ENCODE data around the gene C20orf96. TPM values are rescaled to one million over a fixed set of nuclear protein-coding genes. Genes with fewer than 3 reads are reported as not detected.
"Not testable (repeated sequence)": the region's sequence is repeated elsewhere in the genome, so short reads cannot be mapped to it uniquely, and the experiment has no call there.

Gene C20orf96
- total and polyA plus RNA-seq, 9 donors = 6.6 to 17.5 (median 11.7) TPM

GRCh38 chr20:227439-228105 lies 63.0 kb downstream of the C20orf96 start:
- no peaks in the 10 kb centered on the region for H3K27me3 ChIP-seq
- WGBS, 3 donors = 73 to 86% (median 77%) methylated on average over 3 of the region's 3 CpGs
- H3K27ac ChIP-seq = no peak overlapping the region
- no peaks in the 10 kb centered on the region for H3K9me3 ChIP-seq
- intact Hi-C loops (cut with DNase I) = no loop called here
- H3K36me3 ChIP-seq = no peaks in the 10 kb centered on the region
- TF ChIP-seq, protein P1, sequence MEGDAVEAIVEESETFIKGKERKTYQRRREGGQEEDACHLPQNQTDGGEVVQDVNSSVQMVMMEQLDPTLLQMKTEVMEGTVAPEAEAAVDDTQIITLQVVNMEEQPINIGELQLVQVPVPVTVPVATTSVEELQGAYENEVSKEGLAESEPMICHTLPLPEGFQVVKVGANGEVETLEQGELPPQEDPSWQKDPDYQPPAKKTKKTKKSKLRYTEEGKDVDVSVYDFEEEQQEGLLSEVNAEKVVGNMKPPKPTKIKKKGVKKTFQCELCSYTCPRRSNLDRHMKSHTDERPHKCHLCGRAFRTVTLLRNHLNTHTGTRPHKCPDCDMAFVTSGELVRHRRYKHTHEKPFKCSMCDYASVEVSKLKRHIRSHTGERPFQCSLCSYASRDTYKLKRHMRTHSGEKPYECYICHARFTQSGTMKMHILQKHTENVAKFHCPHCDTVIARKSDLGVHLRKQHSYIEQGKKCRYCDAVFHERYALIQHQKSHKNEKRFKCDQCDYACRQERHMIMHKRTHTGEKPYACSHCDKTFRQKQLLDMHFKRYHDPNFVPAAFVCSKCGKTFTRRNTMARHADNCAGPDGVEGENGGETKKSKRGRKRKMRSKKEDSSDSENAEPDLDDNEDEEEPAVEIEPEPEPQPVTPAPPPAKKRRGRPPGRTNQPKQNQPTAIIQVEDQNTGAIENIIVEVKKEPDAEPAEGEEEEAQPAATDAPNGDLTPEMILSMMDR (IDR thresholded peaks at IDR 0.05) = no peak
- TF ChIP-seq EP300 (IDR thresholded peaks at IDR 0.05) = no peak
- no peak for TF ChIP-seq POLR2A (IDR thresholded peaks at IDR 0.05)
- H3K4me3 ChIP-seq = no peak overlapping the region
- H3K4me1 ChIP-seq (ENCODE audit: insufficient read depth) = no peaks in the 10 kb centered on the region
- no peak for DNase-seq

GRCh38 chr20:226958-227357 lies 63.6 kb downstream of the C20orf96 start, which contains the start of gene DEFB129:
DEFB129 (plus strand) TSS chr20:227258; CDS start chr20:227289, 31 bp downstream.
- H3K9me3 ChIP-seq = no peaks in the 10 kb centered on the region
- no peak for DNase-seq
- 72 to 75% (median 74%) methylated on average over 3 of the region's 3 CpGs for WGBS, 3 donors
- TF ChIP-seq POLR2A (IDR thresholded peaks at IDR 0.05) (no peak), EP300 (IDR thresholded peaks at IDR 0.05) (no peak)
- TF ChIP-seq, protein P1 (IDR thresholded peaks at IDR 0.05) = no peak
- no peaks in the 10 kb centered on the region for H3K36me3 ChIP-seq
- H3K4me1 ChIP-seq (ENCODE audit: insufficient read depth) = no peaks in the 10 kb centered on the region
- H3K27ac ChIP-seq = no peak within 1 kb of the TSS
- intact Hi-C loops (cut with DNase I) = no loop called here
- H3K27me3 ChIP-seq = no peaks in the 10 kb centered on the region
- no peak within 1 kb of the TSS for H3K4me3 ChIP-seq

GRCh38 chr20:225879-226278 lies 64.7 kb downstream of the C20orf96 start:
- not testable (repeated sequence) for H3K36me3 ChIP-seq

GRCh38 chr20:221258-221830 lies 69.2 kb downstream of the C20orf96 start:
- Histone ChIP-seq H3K4me1 (ENCODE audit: insufficient read depth) (no peaks in the 10 kb centered on the region), H3K9me3 (no peaks in the 10 kb centered on the region), H3K4me3 (no peak overlapping the region), H3K36me3 (no peaks in the 10 kb centered on the region), H3K27me3 (no peaks in the 10 kb centered on the region), H3K27ac (no peak overlapping the region)
- 64 to 73% (median 67%) methylated on average over 1 of the region's 1 CpG for WGBS, 3 donors
- TF ChIP-seq EP300 (IDR thresholded peaks at IDR 0.05) = no peak
- TF ChIP-seq, protein P1 (IDR thresholded peaks at IDR 0.05) = no peak
- no peak for TF ChIP-seq POLR2A (IDR thresholded peaks at IDR 0.05)
- intact Hi-C loops (cut with DNase I) = no loop called here
- DNase-seq = no peak

More at GRCh38 chr20:225879-226278, 64.7 kb downstream of the C20orf96 start:
- DNase-seq; H3K9me3 ChIP-seq; H3K27me3 ChIP-seq; H3K4me3 ChIP-seq; H3K4me1 ChIP-seq (ENCODE audit: insufficient read depth); H3K27ac ChIP-seq; intact Hi-C loops (cut with DNase I): not testable (repeated sequence)
- 78 to 89% (median 82%) methylated on average over 3 of the region's 3 CpGs for WGBS, 3 donors

Other genes starting within 250 kb of the C20orf96 start
- gene DEFB125, start 203.1 kb downstream of the C20orf96 start, total RNA-seq = not detected
- not detected for gene DEFB125, start 203.1 kb downstream of the C20orf96 start, polyA plus RNA-seq
- gene DEFB126, start 148.2 kb downstream of the C20orf96 start, total RNA-seq = not detected
- not detected for gene DEFB126, start 148.2 kb downstream of the C20orf96 start, polyA plus RNA-seq
- gene DEFB127, start 133.3 kb downstream of the C20orf96 start, total RNA-seq = not detected
- not detected for gene DEFB127, start 133.3 kb downstream of the C20orf96 start, polyA plus RNA-seq
- gene DEFB128, start 101.0 kb downstream of the C20orf96 start, total RNA-seq = not detected
- not detected for gene DEFB128, start 101.0 kb downstream of the C20orf96 start, polyA plus RNA-seq
- gene DEFB129, start 63.5 kb downstream of the C20orf96 start, total RNA-seq = not detected
- gene DEFB129, start 63.5 kb downstream of the C20orf96 start, polyA plus RNA-seq = not detected
- not detected for gene DEFB132, start 33.0 kb downstream of the C20orf96 start, total RNA-seq
- not detected for gene DEFB132, start 33.0 kb downstream of the C20orf96 start, polyA plus RNA-seq
- 10 to 100 TPM; 13.6 to 28.1 (median 23.1) TPM for gene ZCCHC3, start 6.8 kb upstream of the C20orf96 start, total RNA-seq
- gene ZCCHC3, start 6.8 kb upstream of the C20orf96 start, polyA plus RNA-seq = 10 to 100 TPM; 16.8 to 23.2 TPM
- gene SOX12, start 34.8 kb upstream of the C20orf96 start, total RNA-seq = 10 to 100 TPM in 5 of 7 donors, 1 to 10 TPM in 2; 4.8 to 34.1 (median 25.7) TPM
- 1 to 10 TPM; 4.1 to 8.7 TPM for gene SOX12, start 34.8 kb upstream of the C20orf96 start, polyA plus RNA-seq
- 10 to 100 TPM; 20.5 to 77.9 (median 43.8) TPM for gene NRSN2, start 56.4 kb upstream of the C20orf96 start, total RNA-seq
- gene NRSN2, start 56.4 kb upstream of the C20orf96 start, polyA plus RNA-seq = 10 to 100 TPM; 32.4 to 36.7 TPM
- 10 to 100 TPM in 1 of 7 donors, 1 to 10 TPM in 6; 1.5 to 55.1 (median 4.9) TPM for gene TRIB3, start 90.0 kb upstream of the C20orf96 start, total RNA-seq
- 1 to 10 TPM; 2.3 to 2.7 TPM for gene TRIB3, start 90.0 kb upstream of the C20orf96 start, polyA plus RNA-seq
- 10 to 100 TPM; 56.5 to 86.9 (median 76.6) TPM for gene RBCK1, start 117.5 kb upstream of the C20orf96 start, total RNA-seq
- gene RBCK1, start 117.5 kb upstream of the C20orf96 start, polyA plus RNA-seq = 10 to 100 TPM; 53.5 to 85.2 TPM
- gene TBC1D20, start 171.8 kb upstream of the C20orf96 start, total RNA-seq = 10 to 100 TPM; 24.9 to 40.1 (median 34.8) TPM
- gene TBC1D20, start 171.8 kb upstream of the C20orf96 start, polyA plus RNA-seq = 10 to 100 TPM; 19.1 to 37.7 TPM

All from ovary (tissue), 9 donors.